HAP-1 (cell line): ENCODE results near the gene SEMA4D.
"Not testable (repeated sequence)": the region's sequence is repeated elsewhere in the genome, so short reads cannot be mapped to it uniquely, and the experiment has no call there.

Experiments used
- DNase-seq, 2 experiments: peaks; one replicate each; pipeline ENCODE4 v3.0.0-alpha.2; 2016 to 2020; ENCODE audit warnings: low spot score in 2 of 2
- H3K27me3 ChIP-seq: fragments of 250-450 bp; sonication (Bioruptor Pico); 2 replicates; pipeline ENCODE4 v1.5.1; 2020; ENCODE audit warnings: low read depth, mild to moderate bottlenecking, moderate library complexity
- H3K36me3 ChIP-seq: fragments of 250-450 bp; sonication (Bioruptor Pico); replicated peaks from 2 replicates; pipeline ENCODE4 v1.5.1; 2020; ENCODE audit warnings: mild to moderate bottlenecking
- H3K4me1 ChIP-seq: fragments of 250-450 bp; sonication (Bioruptor Pico); 2 replicates; pipeline ENCODE4 v1.5.1; 2020; ENCODE audit warnings: mild to moderate bottlenecking
- H3K4me3 ChIP-seq: fragments of 250-450 bp; sonication (Bioruptor Pico); 2 replicates; pipeline ENCODE4 v1.5.1; 2020; ENCODE audit warnings: mild to moderate bottlenecking, moderate library complexity
- H3K9me3 ChIP-seq: fragments of 250-450 bp; sonication (Bioruptor Pico); 2 replicates; pipeline ENCODE4 v1.5.1; 2020; ENCODE audit warnings: mild to moderate bottlenecking, moderate library complexity
- in situ Hi-C: fragments of 300-500 bp; cut with MboI; formaldehyde crosslinking; loops from 3 replicates; pipeline ENCODE4 v1.14.3; 2020; ENCODE audit warnings: low sequenced_read_pairs, inconsistent platforms, mixed read lengths

The SEMA4D gene

GRCh38 chr9:89357331-89358197 is 140.3 kb downstream of the SEMA4D start:
- H3K36me3 ChIP-seq, result peaks cover 76% of the 10 kb centered on the region
- no peaks in the 10 kb centered on the region for H3K27me3 ChIP-seq
- in situ Hi-C loops, result no loop called here
- H3K4me1 ChIP-seq, result no peaks in the 10 kb centered on the region
- H3K9me3 ChIP-seq, result no peaks in the 10 kb centered on the region
- DNase-seq, result no peak
- no peak overlapping the region for H3K4me3 ChIP-seq

DNA sequence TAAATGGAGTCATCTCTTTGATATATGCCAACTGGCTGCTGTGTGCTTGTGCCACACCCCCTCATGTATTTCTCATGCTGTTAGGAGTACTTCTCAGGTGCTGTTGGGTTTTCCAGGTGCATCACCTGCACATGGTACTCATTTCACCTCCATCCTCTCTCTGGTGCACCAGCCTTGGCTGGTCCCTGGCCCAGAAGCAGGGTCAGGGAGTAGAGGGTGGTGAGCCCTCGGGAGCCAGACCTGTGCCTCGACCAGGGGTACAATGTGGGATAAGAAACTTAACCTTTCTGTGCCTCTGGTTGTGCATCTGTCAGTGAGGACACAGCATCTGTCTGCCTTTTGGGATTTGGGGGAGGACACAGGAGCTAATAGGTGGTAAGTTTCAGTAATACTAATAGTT is 141.1 kb downstream of the SEMA4D start:
- Histone ChIP-seq H3K27me3 (no peaks in the 10 kb centered on the region), H3K36me3 (peaks cover 76% of the 10 kb centered on the region), H3K9me3 (no peaks in the 10 kb centered on the region), H3K4me3 (no peak overlapping the region), H3K4me1 (no peaks in the 10 kb centered on the region)
- DNase-seq, result no peak
- in situ Hi-C loops, result no loop called here

GRCh38 chr9:89354471-89354870 is 143.4 kb downstream of the SEMA4D start:
- no peak for DNase-seq
- H3K4me3 ChIP-seq, result no peak overlapping the region
- in situ Hi-C loops, result no loop called here
- H3K4me1 ChIP-seq, result no peaks in the 10 kb centered on the region
- H3K9me3 ChIP-seq, result no peaks in the 10 kb centered on the region
- peaks cover 79% of the 10 kb centered on the region for H3K36me3 ChIP-seq
- no peaks in the 10 kb centered on the region for H3K27me3 ChIP-seq

GRCh38 chr9:89353989-89354388 is 143.9 kb downstream of the SEMA4D start:
- Histone ChIP-seq H3K27me3 (no peaks in the 10 kb centered on the region), H3K9me3 (no peaks in the 10 kb centered on the region), H3K4me1 (no peaks in the 10 kb centered on the region), H3K36me3 (peaks cover 79% of the 10 kb centered on the region), H3K4me3 (no peak overlapping the region)
- in situ Hi-C loops, result no loop called here
- no peak for DNase-seq

DNA sequence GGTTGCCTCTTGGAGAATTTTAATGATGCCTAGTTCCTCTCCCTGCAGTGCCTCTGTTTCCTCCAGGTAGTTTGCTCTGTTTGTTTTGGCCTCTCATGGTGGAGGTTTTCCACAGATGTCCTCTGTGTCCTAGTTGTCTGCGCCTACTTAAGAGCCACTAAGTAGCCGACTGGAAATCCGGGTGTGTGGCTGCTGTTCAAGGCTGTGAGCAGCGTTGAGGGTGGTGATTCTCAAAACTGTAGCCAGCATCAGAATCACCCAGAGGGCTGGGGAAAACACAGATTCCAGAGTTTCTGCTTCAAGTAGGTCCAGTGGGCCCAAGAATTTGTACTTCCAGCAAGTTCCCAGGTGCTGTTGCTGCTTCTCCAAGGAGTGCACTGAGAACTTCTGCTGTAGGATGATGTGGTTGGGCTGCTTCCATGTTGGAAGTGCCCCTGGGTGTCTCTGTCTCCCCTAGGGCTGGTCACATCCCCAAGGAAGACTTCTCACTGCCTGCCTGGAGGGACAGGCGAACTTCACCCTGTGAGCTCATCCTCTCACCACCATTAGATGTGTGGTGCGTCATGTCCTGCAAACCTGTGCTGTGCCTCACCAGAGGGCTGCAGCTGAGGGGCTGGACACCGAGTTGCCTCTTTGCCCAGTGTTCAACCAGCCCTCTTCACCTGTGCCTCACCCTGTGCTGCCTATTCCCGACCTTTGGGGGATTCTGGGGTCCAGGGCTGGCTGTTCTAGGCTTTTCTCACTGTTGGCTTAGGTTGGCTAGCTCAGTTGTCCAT is 144.9 kb downstream of the SEMA4D start:
- no peaks in the 10 kb centered on the region for H3K27me3 ChIP-seq
- no peak for DNase-seq
- no peaks in the 10 kb centered on the region for H3K4me1 ChIP-seq
- in situ Hi-C loops, result no loop called here
- H3K36me3 ChIP-seq, result peaks cover 79% of the 10 kb centered on the region
- no peak overlapping the region for H3K4me3 ChIP-seq
- no peaks in the 10 kb centered on the region for H3K9me3 ChIP-seq

DNA sequence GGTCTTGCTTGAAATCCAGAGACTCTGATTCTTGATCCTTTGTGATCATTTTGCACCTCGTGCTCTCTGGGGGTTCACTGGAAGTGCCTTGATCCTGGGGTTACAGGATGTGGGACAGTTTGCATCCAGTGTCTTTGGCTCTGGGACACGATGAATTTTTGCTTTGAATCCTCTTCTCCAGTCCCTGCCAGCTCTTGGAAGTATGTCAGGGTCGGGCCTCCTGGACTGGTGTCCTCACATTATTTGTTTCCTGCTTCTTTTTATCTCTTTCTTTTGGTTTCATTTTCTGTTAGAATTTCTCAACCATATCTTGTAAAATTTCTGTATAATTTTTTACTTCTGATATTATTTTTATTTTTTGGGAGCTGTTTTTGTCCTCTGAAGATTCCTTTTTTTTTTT is 145.5 kb downstream of the SEMA4D start:
- Histone ChIP-seq H3K4me1 (no peaks in the 10 kb centered on the region), H3K36me3 (peaks cover 80% of the 10 kb centered on the region), H3K4me3 (no peak overlapping the region), H3K9me3 (no peaks in the 10 kb centered on the region), H3K27me3 (no peaks in the 10 kb centered on the region)
- DNase-seq, result no peak
- in situ Hi-C loops, result no loop called here

GRCh38 chr9:89351584-89352300 is 146.2 kb downstream of the SEMA4D start:
- H3K27me3 ChIP-seq, result no peaks in the 10 kb centered on the region
- in situ Hi-C loops, result no loop called here
- H3K4me3 ChIP-seq, result no peak overlapping the region
- no peak for DNase-seq
- H3K4me1 ChIP-seq, result no peaks in the 10 kb centered on the region
- no peaks in the 10 kb centered on the region for H3K9me3 ChIP-seq
- peaks cover 76% of the 10 kb centered on the region for H3K36me3 ChIP-seq

- no peak for DNase-seq
- in situ Hi-C loops, result no loop called here
- H3K36me3 ChIP-seq, result peaks cover 76% of the 10 kb centered on the region
- no peak overlapping the region for H3K4me3 ChIP-seq
- no peaks in the 10 kb centered on the region for H3K4me1 ChIP-seq
- H3K9me3 ChIP-seq, result no peaks in the 10 kb centered on the region
- H3K27me3 ChIP-seq, result no peaks in the 10 kb centered on the region
Observed at GRCh38 chr9:89350988-89351557, 146.8 kb downstream of the SEMA4D start.

DNA sequence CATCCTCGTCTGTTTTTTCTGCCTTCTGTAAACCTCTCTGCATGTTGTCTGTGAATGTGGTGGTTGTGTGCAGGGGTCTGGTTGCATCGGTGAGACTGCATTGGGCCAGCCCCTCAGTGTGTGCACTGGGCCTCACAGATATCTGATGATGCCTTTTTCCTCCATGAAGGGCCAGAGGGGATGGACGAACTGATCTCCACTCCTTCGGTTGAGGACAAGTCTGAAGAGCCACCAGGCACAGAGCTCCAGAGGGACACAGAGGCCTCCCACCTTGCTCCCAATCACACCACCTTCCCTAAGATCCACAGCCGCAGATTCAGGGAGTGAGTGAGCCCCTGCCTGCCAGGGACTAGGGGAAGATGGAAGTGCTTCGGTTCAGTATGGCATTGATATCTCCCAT is 148.3 kb downstream of the SEMA4D start:
- no peaks in the 10 kb centered on the region for H3K27me3 ChIP-seq
- H3K4me1 ChIP-seq, result no peaks in the 10 kb centered on the region
- DNase-seq, result no peak
- no peak overlapping the region for H3K4me3 ChIP-seq
- in situ Hi-C loops, result no loop called here
- H3K9me3 ChIP-seq, result no peaks in the 10 kb centered on the region
- peaks cover 75% of the 10 kb centered on the region for H3K36me3 ChIP-seq

DNA sequence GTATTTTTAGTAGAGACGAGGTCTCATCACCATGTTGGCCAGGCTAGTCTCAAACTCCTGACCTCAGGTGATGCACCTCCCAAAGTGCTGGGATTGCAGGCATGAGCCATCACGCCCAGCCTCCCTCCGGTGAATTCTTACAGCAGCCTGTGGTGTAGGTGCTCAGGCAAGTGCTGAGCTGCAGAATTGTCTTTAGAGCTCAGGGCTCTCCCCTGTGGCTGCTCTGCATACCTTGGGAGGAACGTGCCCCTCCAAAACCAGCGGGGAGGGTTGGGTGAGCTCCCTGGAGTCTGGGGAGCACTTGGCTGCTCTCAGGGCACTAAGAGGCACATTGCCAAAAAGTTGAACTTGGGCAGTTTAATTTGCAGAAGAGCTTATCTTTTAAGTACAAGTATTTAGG is 150.3 kb downstream of the SEMA4D start:
- Histone ChIP-seq H3K36me3 (peaks cover 80% of the 10 kb centered on the region), H3K4me3 (no peak overlapping the region), H3K27me3 (no peaks in the 10 kb centered on the region), H3K4me1 (no peaks in the 10 kb centered on the region), H3K9me3 (no peaks in the 10 kb centered on the region)
- DNase-seq, result no peak
- in situ Hi-C loops, result no loop called here

DNA sequence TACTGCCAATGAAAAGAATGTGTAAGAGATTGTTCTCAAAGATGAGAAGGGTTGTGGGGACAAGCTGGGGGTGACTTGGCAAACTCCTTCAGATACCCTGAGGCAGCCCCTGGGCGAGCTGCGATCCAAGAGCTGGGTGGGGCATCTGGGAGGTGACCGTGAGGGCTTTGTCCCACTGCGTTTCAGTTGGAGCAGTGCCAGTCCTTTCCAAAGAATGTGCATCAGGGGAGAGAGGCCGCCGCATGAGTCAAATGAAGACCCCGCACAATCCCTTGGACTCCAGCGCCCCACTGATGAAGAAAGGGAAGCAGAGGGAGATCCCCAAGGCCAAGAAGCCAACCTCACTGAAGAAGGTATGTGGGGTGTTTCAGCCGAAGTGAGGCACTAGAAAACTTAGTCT is 151.2 kb downstream of the SEMA4D start:
- Histone ChIP-seq H3K27me3 (no peaks in the 10 kb centered on the region), H3K4me1 (no peaks in the 10 kb centered on the region), H3K4me3 (no peak overlapping the region), H3K9me3 (no peaks in the 10 kb centered on the region), H3K36me3 (peaks cover 85% of the 10 kb centered on the region)
- in situ Hi-C loops, result no loop called here
- DNase-seq, result no peak

- Histone ChIP-seq H3K4me1 (no peaks in the 10 kb centered on the region), H3K4me3 (no peak overlapping the region), H3K36me3 (peaks cover 82% of the 10 kb centered on the region), H3K27me3 (no peaks in the 10 kb centered on the region), H3K9me3 (no peaks in the 10 kb centered on the region)
- DNase-seq, result no peak
- in situ Hi-C loops, result no loop called here
Observed at GRCh38 chr9:89345476-89345875, 152.4 kb downstream of the SEMA4D start.

DNA sequence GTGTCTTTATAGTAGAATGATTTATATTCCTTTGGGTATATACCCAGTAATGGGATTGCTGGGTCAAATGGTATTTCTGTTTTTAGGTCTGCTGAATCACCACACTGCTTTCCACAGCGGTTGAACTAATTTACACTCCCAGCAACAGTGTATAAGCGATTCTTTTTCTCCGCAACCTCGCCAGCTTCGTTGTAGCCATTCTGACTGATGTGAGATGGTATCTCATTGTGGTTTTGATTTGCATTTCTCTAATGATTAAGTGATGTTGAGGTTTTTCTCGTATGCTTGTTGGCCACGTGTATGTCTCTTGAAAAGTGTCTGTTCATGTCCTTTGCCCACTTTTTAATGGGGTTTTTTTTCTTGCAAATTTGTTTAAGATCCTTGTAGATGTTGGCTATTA is 154.1 kb downstream of the SEMA4D start:
- H3K4me1 ChIP-seq, H3K9me3 ChIP-seq, in situ Hi-C loops, DNase-seq, H3K4me3 ChIP-seq, H3K27me3 ChIP-seq: not testable (repeated sequence)
- H3K36me3 ChIP-seq, result peaks cover 74% of the 10 kb centered on the region
